ENCODE data around the gene KRABD2.

The KRABD2 gene

GRCh38 chr17:8345951-8346665 lies 30.4 kb downstream of the KRABD2 start:
- no peaks in the 10 kb centered on the region for H3K9me3 Mint-ChIP-seq
- ATAC-seq (replicated peaks; ENCODE audit: extremely low read depth, poor library complexity, severe bottlenecking) (no peak), DNase-seq (ENCODE audit: low spot score in 2 of 2) (no peak)
- peaks cover 47% of the 10 kb centered on the region for H3K27me3 Mint-ChIP-seq
- H3K4me1 Mint-ChIP-seq, result no peaks in the 10 kb centered on the region
- peaks cover 3% of the 10 kb centered on the region for H3K36me3 Mint-ChIP-seq (ENCODE audit: insufficient read depth)
- H3K4me3 Mint-ChIP-seq, result no peak overlapping the region
- H3K27ac Mint-ChIP-seq (ENCODE audit: low read depth), result no peak overlapping the region

GRCh38 chr17:8345052-8345690 lies 31.3 kb downstream of the KRABD2 start:
- no peak overlapping the region for H3K27ac Mint-ChIP-seq (ENCODE audit: low read depth)
- ATAC-seq (replicated peaks; ENCODE audit: extremely low read depth, poor library complexity, severe bottlenecking), result no peak
- peaks cover 3% of the 10 kb centered on the region for H3K36me3 Mint-ChIP-seq (ENCODE audit: insufficient read depth)

GRCh38 chr17:8341456-8341855 lies 35.0 kb downstream of the KRABD2 start:
- ATAC-seq (replicated peaks; ENCODE audit: extremely low read depth, poor library complexity, severe bottlenecking), result no peak
- peaks cover 9% of the 10 kb centered on the region for H3K4me1 Mint-ChIP-seq
- no peak overlapping the region for H3K4me3 Mint-ChIP-seq
- no peak overlapping the region for H3K27ac Mint-ChIP-seq (ENCODE audit: low read depth)
- DNase-seq (ENCODE audit: low spot score in 2 of 2), result no peak
- no peaks in the 10 kb centered on the region for H3K9me3 Mint-ChIP-seq
- H3K27me3 Mint-ChIP-seq, result peaks cover 18% of the 10 kb centered on the region
- H3K36me3 Mint-ChIP-seq (ENCODE audit: insufficient read depth), result peaks cover 6% of the 10 kb centered on the region

More at GRCh38 chr17:8345052-8345690, 31.3 kb downstream of the KRABD2 start:
- Mint-ChIP-seq H3K4me3 (no peak overlapping the region), H3K27me3 (peaks cover 41% of the 10 kb centered on the region), H3K9me3 (no peaks in the 10 kb centered on the region), H3K4me1 (no peaks in the 10 kb centered on the region)
- DNase-seq (ENCODE audit: low spot score in 2 of 2), result no peak

GRCh38 chr17:8339540-8339939 lies 37.0 kb downstream of the KRABD2 start, which contains the start of gene ODF4:
TSS of gene ODF4 (plus strand) at chr17:8339840. CDS start at chr17:8340052, 212 bp downstream.
- peaks cover 13% of the 10 kb centered on the region for H3K27me3 Mint-ChIP-seq
- H3K9me3 Mint-ChIP-seq, result no peaks in the 10 kb centered on the region
- no peak for ATAC-seq (replicated peaks; ENCODE audit: extremely low read depth, poor library complexity, severe bottlenecking)
- no peak within 1 kb of the TSS for H3K27ac Mint-ChIP-seq (ENCODE audit: low read depth)
- peaks cover 9% of the 10 kb centered on the region for H3K4me1 Mint-ChIP-seq
- DNase-seq (ENCODE audit: low spot score in 2 of 2), result no peak
- peaks cover 3% of the 10 kb centered on the region for H3K36me3 Mint-ChIP-seq (ENCODE audit: insufficient read depth)
- no peak within 1 kb of the TSS for H3K4me3 Mint-ChIP-seq

- Mint-ChIP-seq H3K9me3 (no peaks in the 10 kb centered on the region), H3K4me1 (peaks cover 9% of the 10 kb centered on the region), H3K27ac (ENCODE audit: low read depth) (no peak overlapping the region), H3K36me3 (ENCODE audit: insufficient read depth) (peaks cover 3% of the 10 kb centered on the region), H3K4me3 (no peak overlapping the region), H3K27me3 (peaks cover 16% of the 10 kb centered on the region)
- DNase-seq (ENCODE audit: low spot score in 2 of 2) (no peak), ATAC-seq (replicated peaks; ENCODE audit: extremely low read depth, poor library complexity, severe bottlenecking) (no peak)
Observed at GRCh38 chr17:8338753-8339140, 37.8 kb downstream of the KRABD2 start.

GRCh38 chr17:8337802-8338752 lies 38.4 kb downstream of the KRABD2 start:
- DNase-seq (ENCODE audit: low spot score in 2 of 2) (no peak), ATAC-seq (replicated peaks; ENCODE audit: extremely low read depth, poor library complexity, severe bottlenecking) (no peak)
- Mint-ChIP-seq H3K27me3 (peaks cover 23% of the 10 kb centered on the region), H3K36me3 (ENCODE audit: insufficient read depth) (peaks cover 3% of the 10 kb centered on the region), H3K27ac (ENCODE audit: low read depth) (no peak overlapping the region), H3K4me1 (peaks cover 9% of the 10 kb centered on the region), H3K4me3 (no peak overlapping the region), H3K9me3 (no peaks in the 10 kb centered on the region)

- Mint-ChIP-seq H3K27ac (ENCODE audit: low read depth) (no peak overlapping the region), H3K4me1 (peaks cover 5% of the 10 kb centered on the region), H3K9me3 (no peaks in the 10 kb centered on the region), H3K4me3 (no peak overlapping the region), H3K36me3 (ENCODE audit: insufficient read depth) (peaks cover 3% of the 10 kb centered on the region), H3K27me3 (peaks cover 40% of the 10 kb centered on the region)
- ATAC-seq (replicated peaks; ENCODE audit: extremely low read depth, poor library complexity, severe bottlenecking), result no peak
- no peak for DNase-seq (ENCODE audit: low spot score in 2 of 2)
Observed at GRCh38 chr17:8333281-8333680, 43.2 kb downstream of the KRABD2 start.

- Mint-ChIP-seq H3K27ac (ENCODE audit: low read depth) (no peak overlapping the region), H3K36me3 (ENCODE audit: insufficient read depth) (peaks cover 4% of the 10 kb centered on the region), H3K27me3 (peaks cover 44% of the 10 kb centered on the region), H3K4me3 (no peak overlapping the region), H3K4me1 (no peaks in the 10 kb centered on the region), H3K9me3 (no peaks in the 10 kb centered on the region)
- ATAC-seq (replicated peaks; ENCODE audit: extremely low read depth, poor library complexity, severe bottlenecking), result no peak
- DNase-seq (ENCODE audit: low spot score in 2 of 2), result no peak
Observed at GRCh38 chr17:8332688-8333087, 43.8 kb downstream of the KRABD2 start.

- Mint-ChIP-seq H3K27ac (ENCODE audit: low read depth) (no peak overlapping the region), H3K27me3 (peaks cover 50% of the 10 kb centered on the region)
Observed at GRCh38 chr17:8332128-8332527, 44.4 kb downstream of the KRABD2 start.

GRCh38 chr17:8327303-8327649 lies 49.2 kb downstream of the KRABD2 start:
- Mint-ChIP-seq H3K36me3 (ENCODE audit: insufficient read depth) (peaks cover 4% of the 10 kb centered on the region), H3K9me3 (no peaks in the 10 kb centered on the region), H3K27ac (ENCODE audit: low read depth) (no peak overlapping the region), H3K27me3 (peaks cover 65% of the 10 kb centered on the region), H3K4me3 (peak overlapping the region; percentile 60), H3K4me1 (peaks cover 12% of the 10 kb centered on the region)
- DNase-seq (ENCODE audit: low spot score in 2 of 2) (no peak), ATAC-seq (replicated peaks; ENCODE audit: extremely low read depth, poor library complexity, severe bottlenecking) (no peak)

More at GRCh38 chr17:8332128-8332527, 44.4 kb downstream of the KRABD2 start:
- no peaks in the 10 kb centered on the region for H3K4me1 Mint-ChIP-seq
- no peak overlapping the region for H3K4me3 Mint-ChIP-seq
- H3K36me3 Mint-ChIP-seq (ENCODE audit: insufficient read depth), result peaks cover 4% of the 10 kb centered on the region
- ATAC-seq (replicated peaks; ENCODE audit: extremely low read depth, poor library complexity, severe bottlenecking), result no peak
- no peak for DNase-seq (ENCODE audit: low spot score in 2 of 2)
- H3K9me3 Mint-ChIP-seq, result no peaks in the 10 kb centered on the region
